BJ (cell line): ENCODE measurements around the gene MITD1. TPM values are rescaled to one million over a fixed set of nuclear protein-coding genes. Genes with fewer than 3 reads are reported as not detected.

ENCODE experiments used
- CTCF ChIA-PET: fragments of 350-600 bp; formaldehyde crosslinking; extraction: SDS; loops from one replicate; lab custom pipeline; 2021; ENCODE audit warnings: antibody characterized with exemption, inconsistent platforms; lab: Yijun Ruan, JAX
- POLR2A ChIA-PET: fragments of 300-600 bp; sonication (Branson Sonifier 250); formaldehyde crosslinking; extraction: SDS; loops from one replicate; lab custom pipeline; 2021; ENCODE audit warnings: antibody characterized with exemption; lab: Charles Lee
- DNase-seq: peaks from one replicate; pipeline ENCODE4 v3.0.0-alpha.2; 2011; ENCODE audit warnings: low read depth
- H3K27me3 ChIP-seq: 2 replicates; pipeline ENCODE4 v1.6.0; 2011; ENCODE audit warnings: low read length; ENCODE audit not compliant: control insufficient read depth, insufficient read depth
- H3K36me3 ChIP-seq: 2 replicates; pipeline ENCODE4 v1.5.1; 2011; ENCODE audit warnings: low read length; ENCODE audit not compliant: control insufficient read depth, insufficient read depth
- H3K4me3 ChIP-seq: 2 replicates; pipeline ENCODE4 v1.5.1; 2011; ENCODE audit warnings: low read depth, mild to moderate bottlenecking, control low read depth, low read length
- polyA plus RNA-seq: library from polyadenylated mRNA; depleted of rRNA; stranded (reverse); fragments of >200 nt; gene quantifications from 2 replicates; pipeline ENCODE4 v1.2.3, GENCODE V29; 2011
- TF ChIP-seq, protein P1 (sequence below): IDR thresholded peaks from 2 replicates; pipeline ENCODE4 v1.5.1; 2011; ENCODE audit warnings: low read depth, mild to moderate bottlenecking, control low read depth, inconsistent platforms, low read length, moderate library complexity; ENCODE audit not compliant: insufficient read depth

MITD1 gene
- polyA plus RNA-seq, 1 experiment, result 7.9 TPM

DNA sequence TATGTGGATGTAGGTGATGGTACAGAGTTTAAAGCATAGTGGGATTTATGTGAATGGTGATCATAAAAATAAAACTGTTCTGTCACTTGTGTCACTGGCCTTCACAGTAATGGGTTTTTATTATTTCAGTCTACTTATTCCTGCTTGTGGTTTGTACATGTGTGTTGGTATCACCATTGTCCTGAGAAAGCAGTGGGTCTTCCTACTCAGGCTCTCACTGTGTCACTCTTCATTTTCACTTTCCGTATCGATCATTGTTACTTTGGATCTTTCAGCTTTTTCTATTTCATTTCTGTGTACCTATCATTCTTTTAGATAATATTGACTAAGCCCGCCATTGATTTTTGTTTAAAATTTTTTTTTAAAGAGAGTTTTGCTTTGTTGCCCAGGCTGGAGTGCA is 7.5 kb upstream of the MITD1 start:
- ChIA-PET POLR2A (no interaction called here), CTCF (interaction anchor here (0.6 to 0.7 kb wide), 2 partner anchors 59 to 129 kb away, joined by 3 read pairs; no protein-coding TSS in a partner anchor)
- no peak for DNase-seq
- TF ChIP-seq, protein P1, sequence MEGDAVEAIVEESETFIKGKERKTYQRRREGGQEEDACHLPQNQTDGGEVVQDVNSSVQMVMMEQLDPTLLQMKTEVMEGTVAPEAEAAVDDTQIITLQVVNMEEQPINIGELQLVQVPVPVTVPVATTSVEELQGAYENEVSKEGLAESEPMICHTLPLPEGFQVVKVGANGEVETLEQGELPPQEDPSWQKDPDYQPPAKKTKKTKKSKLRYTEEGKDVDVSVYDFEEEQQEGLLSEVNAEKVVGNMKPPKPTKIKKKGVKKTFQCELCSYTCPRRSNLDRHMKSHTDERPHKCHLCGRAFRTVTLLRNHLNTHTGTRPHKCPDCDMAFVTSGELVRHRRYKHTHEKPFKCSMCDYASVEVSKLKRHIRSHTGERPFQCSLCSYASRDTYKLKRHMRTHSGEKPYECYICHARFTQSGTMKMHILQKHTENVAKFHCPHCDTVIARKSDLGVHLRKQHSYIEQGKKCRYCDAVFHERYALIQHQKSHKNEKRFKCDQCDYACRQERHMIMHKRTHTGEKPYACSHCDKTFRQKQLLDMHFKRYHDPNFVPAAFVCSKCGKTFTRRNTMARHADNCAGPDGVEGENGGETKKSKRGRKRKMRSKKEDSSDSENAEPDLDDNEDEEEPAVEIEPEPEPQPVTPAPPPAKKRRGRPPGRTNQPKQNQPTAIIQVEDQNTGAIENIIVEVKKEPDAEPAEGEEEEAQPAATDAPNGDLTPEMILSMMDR, result no peak
- H3K36me3 ChIP-seq, result no peaks in the 10 kb centered on the region
- no peak overlapping the region for H3K4me3 ChIP-seq
- H3K27me3 ChIP-seq, result no peaks in the 10 kb centered on the region

DNA sequence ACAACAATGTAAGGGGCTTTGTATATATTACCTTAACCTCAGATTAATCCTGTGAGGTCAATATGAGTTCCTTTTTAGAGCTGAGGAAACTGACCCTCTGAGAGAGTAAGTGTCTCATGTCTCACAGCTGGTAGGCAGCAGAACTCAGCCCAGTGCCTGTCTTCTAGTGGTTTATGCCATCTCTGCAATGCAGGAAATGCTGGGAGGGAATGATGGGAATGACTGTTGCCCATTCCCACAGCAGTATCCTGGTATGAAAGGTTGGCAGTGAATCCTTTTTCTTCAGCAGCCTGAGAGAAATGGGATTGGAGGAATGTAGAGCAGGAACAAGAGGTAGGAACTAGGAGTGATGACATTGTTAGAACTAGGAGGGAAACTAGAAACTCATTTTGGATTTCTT is 6.2 kb upstream of the MITD1 start:
- TF ChIP-seq, protein P1, result no peak
- Histone ChIP-seq H3K27me3 (no peaks in the 10 kb centered on the region), H3K4me3 (no peak overlapping the region), H3K36me3 (no peaks in the 10 kb centered on the region)
- no peak for DNase-seq
- CTCF ChIA-PET, result no interaction called here
- POLR2A ChIA-PET, result no interaction called here

DNA sequence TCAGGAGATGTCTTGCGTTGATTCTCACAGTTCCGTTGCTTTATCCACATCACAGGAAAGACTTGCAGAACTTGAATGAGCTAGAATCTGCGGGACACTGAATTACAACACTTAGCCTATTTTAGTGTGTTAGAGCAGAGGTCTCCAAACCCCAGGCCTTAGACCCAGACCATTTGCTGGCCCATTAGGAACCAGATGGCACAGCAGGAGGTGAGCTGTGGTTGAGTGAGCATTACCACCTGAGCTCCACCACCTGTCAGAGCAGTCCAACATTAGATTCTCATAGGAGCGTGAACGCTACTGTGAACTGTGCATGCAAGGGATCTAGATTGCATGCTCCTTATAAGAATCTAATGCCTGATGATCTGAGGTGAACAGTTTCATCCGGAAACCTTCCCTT is 4.0 kb upstream of the MITD1 start:
- Histone ChIP-seq H3K36me3 (no peaks in the 10 kb centered on the region), H3K27me3 (no peaks in the 10 kb centered on the region), H3K4me3 (no peak overlapping the region)
- ChIA-PET CTCF (no interaction called here), POLR2A (no interaction called here)
- DNase-seq, result no peak
- TF ChIP-seq, protein P1, result no peak

DNA sequence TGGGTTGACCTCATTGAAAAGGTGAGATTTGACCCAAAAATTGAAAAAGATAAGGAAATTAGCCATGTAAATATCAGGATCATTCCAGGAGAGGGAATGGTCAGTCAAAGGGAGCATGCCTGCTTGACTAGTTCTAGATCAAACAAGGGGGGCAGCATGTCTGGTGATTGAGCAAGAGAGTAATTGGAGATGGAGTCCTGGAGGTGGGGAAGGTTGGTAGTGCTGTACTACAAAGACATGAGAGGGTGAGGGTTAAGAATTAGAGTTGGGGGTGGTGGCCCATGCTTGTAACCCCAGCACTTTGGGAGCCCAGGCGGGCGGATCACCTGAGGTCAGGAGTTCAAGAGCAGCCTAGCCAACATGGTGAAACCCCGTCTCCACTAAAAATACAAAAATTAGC is 2.2 kb upstream of the MITD1 start:
- Histone ChIP-seq H3K36me3 (no peaks in the 10 kb centered on the region), H3K27me3 (no peaks in the 10 kb centered on the region), H3K4me3 (no peak overlapping the region)
- no peak for DNase-seq
- TF ChIP-seq, protein P1, result no peak
- ChIA-PET CTCF (no interaction called here), POLR2A (no interaction called here)

DNA sequence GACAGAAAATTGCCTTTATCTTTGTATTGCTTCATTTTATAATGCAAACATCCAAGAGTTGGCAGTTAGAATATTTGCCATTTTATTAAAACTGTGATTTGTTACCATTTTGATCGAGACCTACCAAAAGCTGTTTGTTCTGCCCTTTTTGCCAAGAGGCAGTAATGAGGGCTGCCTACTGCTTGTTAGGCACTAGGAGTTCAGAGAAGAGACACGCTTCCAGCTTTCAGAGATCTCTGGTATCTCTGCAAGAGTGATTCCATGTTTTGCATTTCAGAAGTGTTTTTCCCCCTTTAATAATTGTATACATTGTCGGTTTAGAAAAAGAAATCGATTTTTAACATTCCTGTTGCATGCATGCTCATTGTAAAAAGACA is 754 bp upstream of the MITD1 start:
- ChIA-PET CTCF (interaction anchor here (1.5 to 2.5 kb wide), 2 partner anchors 155 to 222 kb away, joined by 5 to 9 read pairs; partner anchors contain the start of genes EIF5B and TXNDC9), POLR2A (no interaction called here)
- H3K4me3 ChIP-seq, result peak overlapping the region; percentile 83
- no peak for DNase-seq
- TF ChIP-seq, protein P1, result no peak
- no peaks in the 10 kb centered on the region for H3K36me3 ChIP-seq
- H3K27me3 ChIP-seq, result no peaks in the 10 kb centered on the region
